T-helper 22 cell (primary cell): ENCODE data around the gene MTFP1.
"Not testable (repeated sequence)": the region's sequence is repeated elsewhere in the genome, so short reads cannot be mapped to it uniquely, and the experiment has no call there.

Experiments used
- DNase-seq: peaks from one replicate; pipeline ENCODE4 v3.0.0-alpha.2; 2020; ENCODE audit warnings: low read depth

Gene MTFP1

GRCh38 chr22:30425616-30426387 is at the start of gene MTFP1:
Gene MTFP1, plus strand, starts transcription at chr22:30425768. Its CDS starts 112 bp downstream, at chr22:30425880.
- DNase-seq: peak; percentile 57

GRCh38 chr22:30380011-30380410 is 45.6 kb upstream of the MTFP1 start:
- DNase-seq: no peak

GRCh38 chr22:30381264-30381663 is 44.3 kb upstream of the MTFP1 start:
- no peak for DNase-seq

- DNase-seq: no peak
Measured at GRCh38 chr22:30382340-30382739, 43.2 kb upstream of the MTFP1 start.

GRCh38 chr22:30383061-30383460 is 42.5 kb upstream of the MTFP1 start:
- DNase-seq: no peak

- DNase-seq: no peak
Measured at GRCh38 chr22:30385942-30386341, 39.6 kb upstream of the MTFP1 start.

GRCh38 chr22:30386608-30386959 is 39.0 kb upstream of the MTFP1 start:
- no peak for DNase-seq

- peak; percentile 56 for DNase-seq
Measured at GRCh38 chr22:30386960-30387827, 38.4 kb upstream of the MTFP1 start, which contains the start of gene RNF215. Gene RNF215, minus strand, starts transcription at chr22:30387411. Its CDS starts 98 bp downstream, at chr22:30387313.

GRCh38 chr22:30390974-30391691 is 34.4 kb upstream of the MTFP1 start:
- peak; percentile 58 for DNase-seq

GRCh38 chr22:30392661-30393321 is 32.8 kb upstream of the MTFP1 start:
- no peak for DNase-seq

GRCh38 chr22:30393322-30393680 is 32.3 kb upstream of the MTFP1 start:
- no peak for DNase-seq

GRCh38 chr22:30393885-30394284 is 31.7 kb upstream of the MTFP1 start:
- DNase-seq: no peak

GRCh38 chr22:30396871-30397655 is 28.5 kb upstream of the MTFP1 start, which contains the start of gene SEC14L2:
Gene SEC14L2, plus strand, starts transcription at chr22:30397018. Its CDS starts 99 bp downstream, at chr22:30397117.
- DNase-seq: peak; percentile 49

- no peak for DNase-seq
Measured at GRCh38 chr22:30397656-30398635, 27.6 kb upstream of the MTFP1 start.

GRCh38 chr22:30398685-30399680 is 26.6 kb upstream of the MTFP1 start:
- no peak for DNase-seq

- no peak for DNase-seq
Measured at GRCh38 chr22:30399718-30400117, 25.9 kb upstream of the MTFP1 start.

- no peak for DNase-seq
Measured at GRCh38 chr22:30400159-30400558, 25.4 kb upstream of the MTFP1 start.

GRCh38 chr22:30401024-30401423 is 24.5 kb upstream of the MTFP1 start:
- not testable (repeated sequence) for DNase-seq
